Measurements from ENCODE around the gene KCNJ12.

DNA sequence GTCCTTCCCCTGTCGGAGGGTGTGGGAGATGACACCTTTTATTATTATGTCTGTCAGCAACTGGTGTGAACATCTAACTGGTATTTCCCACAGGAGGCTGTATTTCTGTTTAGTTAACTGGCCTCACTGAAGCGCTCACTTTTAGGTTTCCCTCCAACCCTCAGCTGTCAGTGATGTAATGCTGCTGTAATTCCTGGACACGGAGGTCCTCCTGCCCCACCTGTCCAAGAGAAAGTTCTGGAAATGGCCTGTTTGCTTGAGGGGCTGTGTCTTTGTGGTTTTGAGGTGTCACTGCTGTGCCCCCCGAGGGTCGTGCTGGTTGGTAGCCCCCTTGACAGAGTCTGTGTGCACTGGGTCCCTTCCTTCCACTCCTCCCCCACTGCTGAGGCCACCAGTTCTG, 11.5 kb downstream of the KCNJ12 start:
- TF ChIP-seq, protein P1, sequence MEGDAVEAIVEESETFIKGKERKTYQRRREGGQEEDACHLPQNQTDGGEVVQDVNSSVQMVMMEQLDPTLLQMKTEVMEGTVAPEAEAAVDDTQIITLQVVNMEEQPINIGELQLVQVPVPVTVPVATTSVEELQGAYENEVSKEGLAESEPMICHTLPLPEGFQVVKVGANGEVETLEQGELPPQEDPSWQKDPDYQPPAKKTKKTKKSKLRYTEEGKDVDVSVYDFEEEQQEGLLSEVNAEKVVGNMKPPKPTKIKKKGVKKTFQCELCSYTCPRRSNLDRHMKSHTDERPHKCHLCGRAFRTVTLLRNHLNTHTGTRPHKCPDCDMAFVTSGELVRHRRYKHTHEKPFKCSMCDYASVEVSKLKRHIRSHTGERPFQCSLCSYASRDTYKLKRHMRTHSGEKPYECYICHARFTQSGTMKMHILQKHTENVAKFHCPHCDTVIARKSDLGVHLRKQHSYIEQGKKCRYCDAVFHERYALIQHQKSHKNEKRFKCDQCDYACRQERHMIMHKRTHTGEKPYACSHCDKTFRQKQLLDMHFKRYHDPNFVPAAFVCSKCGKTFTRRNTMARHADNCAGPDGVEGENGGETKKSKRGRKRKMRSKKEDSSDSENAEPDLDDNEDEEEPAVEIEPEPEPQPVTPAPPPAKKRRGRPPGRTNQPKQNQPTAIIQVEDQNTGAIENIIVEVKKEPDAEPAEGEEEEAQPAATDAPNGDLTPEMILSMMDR (IDR thresholded peaks at IDR 0.05) = no peak
- TF ChIP-seq POLR2A (IDR thresholded peaks at IDR 0.05) = no peak

Measured in suprapubic skin (tissue), 3 donors.